Liver (tissue), 2 donors: Measurements from ENCODE around the gene SEMA4D.

ENCODE experiments used
- CTCF ChIP-seq: fragments of 150-350 bp; IDR thresholded peaks from 2 replicates; pipeline ENCODE4 v1.5.1; 2017; ENCODE audit warnings: improper control_type of control experiment, low read depth, low read length; ENCODE audit not compliant: missing input control
- MAX ChIP-seq: IDR thresholded peaks from 2 replicates; pipeline ENCODE4 v1.6.1; 2016; ENCODE audit warnings: antibody characterized with exemption
- donor health status: healthy.

- TF ChIP-seq CTCF (no peak), MAX (no peak)
Observed at GRCh38 chr9:89534515-89535287, 36.8 kb upstream of the SEMA4D start.
